IgD-negative memory B cell (primary cell): ENCODE measurements around the gene RABEP1. TPM values are rescaled to one million over a fixed set of nuclear protein-coding genes. Genes with fewer than 3 reads are reported as not detected.
"Not testable (repeated sequence)": the region's sequence is repeated elsewhere in the genome, so short reads cannot be mapped to it uniquely, and the experiment has no call there.

Source experiments
- H3K27ac Mint-ChIP-seq, 3 donors: one replicate each; pipeline ENCODE4 v1.8.0; 2020 to 2022; ENCODE audit warnings: mild to moderate bottlenecking in 3 of 3, mixed read lengths in 3 of 3, moderate library complexity in 1 of 3
- H3K27me3 Mint-ChIP-seq: one replicate; pipeline ENCODE4 v1.8.0; 2021; ENCODE audit warnings: mixed read lengths
- H3K36me3 Mint-ChIP-seq: one replicate; pipeline ENCODE4 v1.8.0; 2020; ENCODE audit warnings: mild to moderate bottlenecking, mixed read lengths
- H3K4me1 Mint-ChIP-seq, 3 donors: one replicate each; pipeline ENCODE4 v1.8.0; 2020 to 2022; ENCODE audit warnings: mixed read lengths in 3 of 3, mild to moderate bottlenecking in 1 of 3
- H3K4me3 Mint-ChIP-seq, 4 donors: one replicate each; pipeline ENCODE4 v1.8.0; 2020 to 2022; ENCODE audit warnings: mild to moderate bottlenecking in 4 of 4, mixed read lengths in 4 of 4, moderate library complexity in 3 of 4
- H3K9me3 Mint-ChIP-seq, 3 donors: one replicate each; pipeline ENCODE4 v1.8.0; 2020 to 2021; ENCODE audit warnings: mixed read lengths in 3 of 3, mild to moderate bottlenecking in 1 of 3
- polyA plus RNA-seq: library from polyadenylated mRNA; unstranded; fragments of 300-500 nt; fragmentation: Illumina TruSeq; gene quantifications from one replicate; pipeline ENCODE4 v1.2.3, GENCODE V29; 2021

Gene RABEP1
- polyA plus RNA-seq, 1 donor from 2014 or later: 62.9 TPM

DNA sequence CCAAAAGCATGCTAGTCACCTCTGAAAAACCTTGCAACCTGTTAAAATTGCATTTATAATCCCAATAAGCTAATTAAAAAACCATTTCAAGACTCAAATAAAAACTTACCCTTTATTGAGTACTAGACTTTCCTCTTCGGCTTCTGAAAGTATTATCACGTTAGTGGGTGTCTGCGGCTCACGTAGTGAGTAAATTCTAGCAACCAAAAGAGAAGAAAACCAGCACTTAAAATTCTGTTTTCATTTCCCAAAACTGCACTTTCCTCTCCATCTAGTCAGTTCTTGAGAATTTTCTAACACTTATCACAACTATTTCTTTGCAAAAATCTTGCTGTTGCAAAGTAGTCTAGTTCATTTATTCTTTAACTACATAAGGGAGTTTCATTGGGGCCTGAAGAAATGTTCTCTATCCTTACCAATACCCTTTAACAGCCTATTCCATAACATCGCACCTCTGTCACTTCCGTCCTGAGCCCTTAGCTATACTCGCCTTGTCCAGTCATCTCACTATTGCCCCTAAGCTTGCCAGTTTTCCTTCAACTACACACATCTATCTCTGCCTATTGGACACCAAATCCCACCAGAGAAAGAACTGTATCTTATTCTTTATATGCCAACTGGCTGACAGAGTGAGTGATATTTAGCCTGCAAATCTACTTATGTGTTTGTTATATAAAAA, 128.6 kb downstream of the RABEP1 start:
- H3K4me3 Mint-ChIP-seq: peak overlapping the region in 3 of 4 donors; percentile 1 to 67 (median 34)
- peaks cover 18 to 31% (median 29%) of the 10 kb centered on the region in 3 donors for H3K4me1 Mint-ChIP-seq
- no peaks in the 10 kb centered on the region for H3K27me3 Mint-ChIP-seq
- peak overlapping the region in 2 of 3 donors; percentile 66 to 81 for H3K27ac Mint-ChIP-seq
- H3K36me3 Mint-ChIP-seq: no peaks in the 10 kb centered on the region
- H3K9me3 Mint-ChIP-seq: no peaks in the 10 kb centered on the region

DNA sequence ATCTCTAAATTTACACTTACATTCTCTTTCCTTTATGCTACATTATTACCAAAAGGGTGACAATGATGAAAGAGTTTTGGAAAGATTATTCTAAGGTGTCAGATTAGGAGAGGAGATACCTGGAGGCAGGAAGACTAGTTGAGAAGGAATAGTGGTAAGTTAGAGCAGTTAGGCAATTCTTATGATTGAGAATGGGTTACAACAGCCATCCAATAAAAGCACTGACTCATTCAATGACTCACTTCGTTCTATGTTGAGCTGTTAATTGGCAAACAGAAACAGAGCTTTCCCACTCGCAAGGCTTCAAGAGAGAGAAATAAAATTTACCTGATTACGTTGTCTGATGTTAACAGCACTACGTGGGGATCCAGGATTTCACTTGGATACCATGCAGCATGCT, 131.6 kb downstream of the RABEP1 start:
- Mint-ChIP-seq H3K27ac (peak overlapping the region in 1 of 3 donors; percentile 45), H3K4me1 (peaks cover 25 to 39% (median 39%) of the 10 kb centered on the region in 3 donors), H3K36me3 (peaks cover 2% of the 10 kb centered on the region), H3K27me3 (no peaks in the 10 kb centered on the region), H3K4me3 (peak overlapping the region in 1 of 4 donors; percentile 53), H3K9me3 (no peaks in the 10 kb centered on the region)

DNA sequence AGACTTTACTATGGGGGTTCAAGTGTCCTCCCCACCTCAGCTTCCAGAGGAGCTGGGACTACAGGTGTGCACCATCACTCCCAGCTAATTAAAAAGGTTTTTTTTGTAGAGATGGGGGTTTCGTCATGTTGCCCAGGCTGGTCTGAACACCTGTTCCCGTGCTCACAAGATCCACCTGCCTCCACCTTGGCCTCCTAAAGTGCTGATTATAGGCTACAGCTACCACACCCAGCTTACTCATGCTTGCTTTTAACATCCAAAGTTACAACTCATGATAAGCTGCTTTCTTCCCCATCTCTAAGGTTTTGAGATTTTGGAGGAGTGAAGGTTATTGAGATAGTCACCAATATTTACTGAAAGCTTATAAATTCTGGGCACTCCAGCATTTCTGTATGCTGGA, 134.8 kb downstream of the RABEP1 start:
- peaks cover 3% of the 10 kb centered on the region for H3K36me3 Mint-ChIP-seq
- peak overlapping the region; percentile 43 to 75 (median 62) for H3K4me3 Mint-ChIP-seq
- peaks cover 24 to 38% (median 27%) of the 10 kb centered on the region in 3 donors for H3K4me1 Mint-ChIP-seq
- no peaks in the 10 kb centered on the region for H3K9me3 Mint-ChIP-seq
- H3K27ac Mint-ChIP-seq: peak overlapping the region in 1 of 3 donors; percentile 97
- H3K27me3 Mint-ChIP-seq: no peaks in the 10 kb centered on the region

DNA sequence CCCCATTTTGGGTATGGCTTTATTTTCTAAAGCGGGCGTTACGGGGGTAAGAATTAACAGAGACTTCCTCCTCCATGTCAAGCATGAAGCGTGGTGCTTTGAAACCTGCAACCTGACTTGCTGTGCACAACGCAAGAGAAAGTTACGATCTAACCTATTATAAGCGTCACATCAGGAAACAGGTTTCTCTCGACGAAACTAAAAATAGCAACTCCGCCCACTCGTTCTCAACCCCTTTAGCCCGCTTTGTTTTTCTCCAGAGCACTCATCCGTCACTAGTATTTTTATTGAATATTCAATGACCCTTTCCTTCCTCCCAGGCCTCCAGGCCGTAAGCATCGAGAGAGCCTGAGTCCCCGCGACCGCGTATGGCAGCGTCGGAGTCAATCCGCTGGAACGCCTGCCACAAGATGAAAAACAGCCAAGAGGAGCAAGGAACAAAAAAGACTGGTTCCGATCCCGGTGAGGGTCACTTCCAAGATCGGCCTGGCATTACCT, 136.8 kb downstream of the RABEP1 start:
- Mint-ChIP-seq H3K4me1 (peaks cover 12 to 26% (median 19%) of the 10 kb centered on the region in 3 donors), H3K4me3 (peak overlapping the region; percentile 96 to 99 (median 98)), H3K36me3 (peaks cover 3% of the 10 kb centered on the region)

DNA sequence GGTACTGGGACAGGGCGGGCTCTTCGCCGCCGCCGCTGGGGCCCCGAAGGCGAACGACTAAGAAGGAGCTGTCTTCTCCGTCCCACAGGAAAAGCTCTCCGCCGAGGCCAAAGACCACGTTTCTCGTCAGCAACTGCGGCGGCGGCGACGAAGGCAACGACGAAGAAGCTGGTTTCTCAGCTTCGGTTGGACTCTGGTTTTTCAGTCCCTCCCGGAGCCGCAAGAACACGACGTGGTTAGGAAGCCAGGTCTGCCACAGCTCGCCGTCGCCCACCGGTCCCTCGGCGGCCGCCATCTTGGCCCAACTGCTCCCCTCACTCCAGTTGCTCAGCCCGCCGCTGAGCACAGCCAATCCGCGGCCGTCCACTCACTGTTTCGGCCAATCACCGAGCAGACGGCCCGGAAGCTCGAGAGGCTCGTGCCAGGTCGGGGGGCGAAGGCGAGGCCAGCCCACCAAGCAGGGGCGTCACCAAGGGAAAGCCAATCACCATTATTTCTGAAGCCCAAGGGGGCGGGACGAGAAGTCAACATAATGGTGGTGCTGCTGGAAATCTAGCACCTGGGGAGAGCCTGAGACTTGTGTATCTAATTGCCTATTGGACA, 137.4 kb downstream of the RABEP1 start, which contains the start of gene NUP88:
NUP88 (minus strand) TSS at position 307 of the 603 bp plus-strand sequence; CDS start at position 295, 12 bp downstream.
- Mint-ChIP-seq H3K9me3 (no peaks in the 10 kb centered on the region), H3K27ac (peak within 1 kb of the TSS; percentile 97 to 100 (median 99)), H3K4me3 (peak within 1 kb of the TSS; percentile 96 to 99 (median 98)), H3K27me3 (no peaks in the 10 kb centered on the region), H3K36me3 (peaks cover 3% of the 10 kb centered on the region), H3K4me1 (peaks cover 12 to 26% (median 19%) of the 10 kb centered on the region in 3 donors)

More for the DNA sequence above, 136.8 kb downstream of the RABEP1 start:
- Mint-ChIP-seq H3K9me3 (no peaks in the 10 kb centered on the region), H3K27me3 (no peaks in the 10 kb centered on the region), H3K27ac (peak overlapping the region; percentile 97 to 100 (median 99))

DNA sequence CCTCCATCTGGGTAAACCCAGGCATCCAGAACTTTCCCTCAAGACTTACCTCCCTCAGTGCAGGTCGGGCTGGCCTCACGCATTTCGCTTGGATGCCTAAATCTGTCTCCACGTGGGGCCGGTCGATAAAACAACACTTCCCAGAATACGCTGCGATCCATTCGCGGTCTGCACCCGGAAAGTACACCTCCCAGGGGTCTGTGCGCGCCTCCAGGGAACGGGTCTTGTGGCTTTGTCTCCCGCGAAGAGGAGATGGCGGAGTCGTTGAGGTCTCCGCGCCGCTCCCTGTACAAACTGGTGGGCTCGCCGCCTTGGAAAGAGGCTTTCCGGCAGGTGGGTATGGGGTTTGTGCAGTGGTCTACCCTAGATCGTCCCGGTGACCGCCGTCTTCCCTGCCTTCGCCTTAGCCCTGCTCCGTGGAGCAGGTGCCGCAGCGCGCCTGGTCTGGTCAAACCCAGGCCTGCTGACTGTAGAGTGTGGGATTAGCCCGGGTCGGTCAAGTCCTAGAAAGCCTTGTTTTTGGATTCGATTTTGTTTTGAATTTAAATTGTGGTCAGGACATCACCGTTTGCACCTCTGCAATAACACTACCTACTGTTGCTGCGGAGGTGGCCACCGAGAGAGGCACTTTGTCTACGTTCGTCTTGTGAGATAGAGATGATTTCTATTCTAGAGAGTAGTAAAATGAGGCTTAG, 138.0 kb downstream of the RABEP1 start, which contains the start of gene RPAIN:
RPAIN (plus strand) TSS at position 224 of the 695 bp plus-strand sequence; CDS start at position 253, 29 bp downstream.
- Mint-ChIP-seq H3K4me3 (peak within 1 kb of the TSS; percentile 96 to 99 (median 98)), H3K36me3 (peaks cover 3% of the 10 kb centered on the region), H3K27me3 (no peaks in the 10 kb centered on the region), H3K4me1 (peaks cover 12 to 26% (median 17%) of the 10 kb centered on the region in 3 donors), H3K9me3 (no peaks in the 10 kb centered on the region), H3K27ac (peak within 1 kb of the TSS; percentile 97 to 100 (median 99))

DNA sequence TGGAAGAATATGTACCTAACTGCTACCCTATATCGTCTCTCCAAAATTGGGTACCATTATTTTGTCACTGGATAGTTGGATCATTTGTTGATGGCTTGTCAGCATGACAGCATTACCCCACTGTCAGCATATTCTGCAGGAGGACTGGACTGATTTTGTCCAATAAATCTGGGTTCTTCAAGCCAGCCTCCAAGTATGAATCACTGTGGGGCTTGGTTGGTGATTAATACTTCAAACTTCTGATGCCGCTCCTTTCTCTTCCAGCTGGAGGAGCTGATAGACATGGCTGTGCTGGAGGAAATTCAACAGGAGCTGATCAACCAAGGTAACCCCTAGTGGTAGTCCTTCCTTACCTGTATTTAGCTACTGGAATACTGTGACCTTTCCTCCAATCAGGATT, 140.4 kb downstream of the RABEP1 start:
- Mint-ChIP-seq H3K27me3 (no peaks in the 10 kb centered on the region), H3K4me3 (peak overlapping the region in 1 of 4 donors; percentile 65), H3K9me3 (no peaks in the 10 kb centered on the region), H3K27ac (peak overlapping the region in 1 of 3 donors; percentile 52), H3K4me1 (peaks cover 6 to 19% (median 12%) of the 10 kb centered on the region in 3 donors), H3K36me3 (peaks cover 3% of the 10 kb centered on the region)

DNA sequence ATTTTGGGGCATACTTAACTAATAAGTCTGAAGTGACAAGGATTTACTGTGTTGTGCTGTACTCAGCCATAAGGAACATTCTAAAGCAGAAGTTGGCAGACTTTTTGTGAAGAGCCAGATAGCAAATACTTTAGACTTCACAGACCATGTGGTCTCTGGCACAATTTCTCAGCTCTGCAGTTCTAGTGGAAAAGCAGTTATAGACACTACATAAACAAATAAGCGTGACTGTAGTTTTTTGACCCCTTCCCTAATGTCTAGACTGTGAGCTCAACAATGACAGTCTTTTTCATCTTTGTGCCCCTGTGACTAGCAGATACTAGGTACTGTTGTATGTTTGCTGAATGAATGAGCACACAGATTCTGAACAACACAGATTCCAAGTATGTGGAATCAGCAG, 142.8 kb downstream of the RABEP1 start:
- H3K4me3 Mint-ChIP-seq: peak overlapping the region in 1 of 4 donors; percentile 61
- no peaks in the 10 kb centered on the region for H3K36me3 Mint-ChIP-seq
- no peaks in the 10 kb centered on the region for H3K27me3 Mint-ChIP-seq
- peaks cover 0 to 18% (median 9%) of the 10 kb centered on the region in 3 donors for H3K4me1 Mint-ChIP-seq
- no peak overlapping the region for H3K27ac Mint-ChIP-seq
- H3K9me3 Mint-ChIP-seq: no peaks in the 10 kb centered on the region

DNA sequence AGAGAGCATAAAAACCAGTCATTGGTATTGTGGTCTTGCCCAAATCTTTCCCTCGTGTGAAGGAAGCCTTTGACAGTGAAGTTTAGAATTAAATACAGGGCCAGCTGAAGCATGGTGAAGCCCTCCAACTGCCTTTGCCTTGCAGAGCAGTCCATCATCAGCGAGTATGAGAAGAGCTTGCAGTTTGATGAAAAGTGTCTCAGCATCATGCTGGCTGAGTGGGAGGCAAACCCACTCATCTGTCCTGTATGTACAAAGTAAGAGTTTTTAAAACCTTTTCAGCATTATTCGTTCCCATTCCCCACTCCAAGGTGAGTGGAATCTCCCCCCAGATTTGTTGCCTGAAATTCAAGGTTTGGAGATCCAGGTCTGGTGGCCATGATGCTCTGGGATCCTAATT, 143.7 kb downstream of the RABEP1 start:
- no peaks in the 10 kb centered on the region for H3K9me3 Mint-ChIP-seq
- no peaks in the 10 kb centered on the region for H3K27me3 Mint-ChIP-seq
- peak overlapping the region in 1 of 3 donors; percentile 60 for H3K27ac Mint-ChIP-seq
- H3K36me3 Mint-ChIP-seq: no peaks in the 10 kb centered on the region
- H3K4me3 Mint-ChIP-seq: peak overlapping the region in 1 of 4 donors; percentile 6
- H3K4me1 Mint-ChIP-seq: peaks cover 0 to 14% (median 8%) of the 10 kb centered on the region in 3 donors

DNA sequence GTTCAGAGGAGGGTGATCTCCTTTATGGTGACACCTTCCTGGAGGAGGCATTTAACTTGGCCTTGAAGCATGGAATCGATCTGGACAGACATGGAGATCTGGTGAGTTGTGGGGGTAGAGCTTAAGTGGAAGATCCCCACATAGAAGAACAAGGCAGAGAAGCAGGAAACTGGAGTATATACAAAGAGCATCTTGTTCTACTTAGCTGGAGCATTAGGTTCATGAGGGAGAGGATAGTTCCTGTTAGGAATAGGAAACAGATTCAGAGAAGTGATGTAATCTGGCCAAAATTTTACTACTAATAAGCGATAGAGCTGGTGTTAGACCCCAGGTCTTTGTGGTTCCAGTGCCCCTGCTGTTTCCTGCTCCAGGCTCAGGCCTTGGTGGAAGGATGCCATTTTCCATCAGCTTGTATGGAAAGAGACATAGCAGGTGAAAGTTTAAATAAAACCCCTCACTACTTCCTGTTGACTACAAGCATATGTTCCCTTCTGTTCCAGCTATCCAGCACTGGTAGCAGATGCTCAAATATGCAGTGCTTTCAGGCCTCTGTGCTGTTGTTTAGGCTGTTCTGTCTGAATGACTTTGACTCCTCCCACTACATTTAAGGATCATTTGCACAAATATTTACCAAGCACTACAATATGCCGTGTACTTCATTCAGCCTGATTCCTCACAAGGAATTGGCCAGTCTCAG, 147.3 kb downstream of the RABEP1 start:
- H3K27me3 Mint-ChIP-seq: no peaks in the 10 kb centered on the region
- H3K27ac Mint-ChIP-seq: peak overlapping the region; percentile 10 to 38 (median 18)
- H3K4me1 Mint-ChIP-seq: peaks cover 4 to 7% (median 4%) of the 10 kb centered on the region in 3 donors
- no peak overlapping the region for H3K4me3 Mint-ChIP-seq
- H3K9me3 Mint-ChIP-seq: no peaks in the 10 kb centered on the region
- H3K36me3 Mint-ChIP-seq: peaks cover 2% of the 10 kb centered on the region

DNA sequence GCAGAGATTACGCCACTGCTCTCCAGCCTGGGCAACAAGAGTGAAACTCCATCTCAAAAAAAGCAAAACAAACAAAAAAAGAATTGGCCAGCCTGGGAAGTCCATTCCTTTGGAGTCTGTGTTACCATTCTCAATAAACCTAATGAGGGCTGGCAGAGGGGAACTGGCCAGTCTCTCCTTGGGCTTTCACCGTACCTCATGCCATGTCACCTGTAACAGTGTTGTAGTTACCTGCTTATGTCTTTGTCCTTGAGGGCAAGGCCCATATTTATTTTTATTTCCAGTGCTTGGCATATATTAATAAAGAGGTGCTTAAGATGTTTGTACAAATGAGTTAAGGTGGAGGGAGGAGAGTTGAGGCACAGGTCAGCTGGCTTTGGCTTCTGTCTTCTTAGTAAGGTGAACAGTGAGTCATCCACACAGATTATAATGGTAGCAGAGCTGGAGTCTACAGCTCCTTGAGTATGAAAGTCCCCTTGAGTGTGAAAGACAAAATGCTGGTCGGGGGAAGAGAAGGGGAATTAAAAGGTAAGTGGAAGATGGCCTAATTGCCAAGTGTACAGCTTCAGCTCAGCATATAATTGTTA, 148.4 kb downstream of the RABEP1 start:
- Mint-ChIP-seq H3K4me3 (no peak overlapping the region), H3K27me3 (no peaks in the 10 kb centered on the region), H3K27ac (no peak overlapping the region), H3K36me3 (peaks cover 2% of the 10 kb centered on the region), H3K4me1 (peaks cover 4 to 7% (median 4%) of the 10 kb centered on the region in 3 donors), H3K9me3 (no peaks in the 10 kb centered on the region)

DNA sequence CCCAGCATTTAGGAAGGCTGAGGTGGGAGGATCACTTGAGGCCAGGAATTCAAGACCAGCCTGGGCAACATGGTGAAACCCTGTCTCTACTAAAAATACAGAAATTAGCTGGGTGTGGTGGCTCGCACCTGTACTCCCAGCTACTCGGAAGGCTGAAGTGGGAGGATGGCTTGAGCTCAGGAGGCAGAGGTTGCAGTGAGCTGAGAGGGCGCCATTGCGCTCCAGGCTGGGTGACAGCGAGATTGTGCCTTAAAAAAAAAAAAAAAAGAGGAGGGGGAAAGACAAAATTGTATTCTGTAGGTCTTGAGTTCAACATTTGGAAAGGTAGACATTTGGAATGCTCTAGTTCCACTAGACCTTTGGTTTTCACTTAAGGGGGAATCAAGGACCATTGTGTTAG, 149.2 kb downstream of the RABEP1 start:
- H3K9me3 Mint-ChIP-seq, H3K36me3 Mint-ChIP-seq, H3K27me3 Mint-ChIP-seq: not testable (repeated sequence)
- peaks cover 6 to 10% (median 8%) of the 10 kb centered on the region in 3 donors for H3K4me1 Mint-ChIP-seq
- peak overlapping the region in 1 of 3 donors; percentile 53 for H3K27ac Mint-ChIP-seq
- H3K4me3 Mint-ChIP-seq: peak overlapping the region in 1 of 4 donors; percentile 60

DNA sequence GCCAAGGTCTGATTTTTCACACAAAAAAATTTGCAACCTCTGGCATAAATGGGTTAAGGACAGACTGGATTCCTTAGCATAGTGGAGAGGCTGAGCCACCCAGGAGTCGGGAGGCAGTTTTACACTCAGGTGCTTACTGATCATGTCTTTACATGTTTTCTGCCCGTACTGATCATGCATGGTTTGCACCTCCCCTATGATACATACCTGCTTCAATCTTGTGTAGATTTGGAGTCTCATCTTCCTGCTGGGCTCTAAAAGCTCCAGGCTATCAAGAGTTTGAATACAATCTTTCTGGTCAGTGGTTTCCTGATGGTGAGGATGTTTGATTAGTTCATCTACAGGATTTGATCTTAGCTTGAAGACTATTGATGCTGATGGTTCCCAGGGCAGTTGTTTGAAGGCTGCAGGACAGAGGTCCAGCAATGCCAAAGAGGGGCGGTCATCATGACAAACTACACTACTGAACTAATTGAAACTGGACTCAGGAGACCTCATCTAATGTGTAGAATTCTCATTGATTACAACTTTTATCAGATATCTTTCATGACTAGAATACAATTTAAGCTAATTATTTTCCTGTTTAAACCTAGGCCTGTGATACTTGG, 150.0 kb downstream of the RABEP1 start:
- H3K9me3 Mint-ChIP-seq: no peaks in the 10 kb centered on the region
- H3K4me1 Mint-ChIP-seq: peaks cover 9 to 16% (median 10%) of the 10 kb centered on the region in 3 donors
- peak overlapping the region in 1 of 3 donors; percentile 17 for H3K27ac Mint-ChIP-seq
- H3K27me3 Mint-ChIP-seq: no peaks in the 10 kb centered on the region
- peaks cover 2% of the 10 kb centered on the region for H3K36me3 Mint-ChIP-seq
- peak overlapping the region in 1 of 4 donors; percentile 18 for H3K4me3 Mint-ChIP-seq
